NCI-H2227 (cell line): ENCODE results near the gene RALA.
"Not testable (repeated sequence)": the region's sequence is repeated elsewhere in the genome, so short reads cannot be mapped to it uniquely, and the experiment has no call there.

Experiments
- DNase-seq: peaks from one replicate; lab custom pipeline; 2025; ENCODE audit not compliant: unreplicated experiment; lab: John Stamatoyannopoulos, UW

RALA gene

GRCh38 chr7:39681887-39682441 lies 58.6 kb downstream of the RALA start:
- DNase-seq, result no peak

- DNase-seq, result no peak
Observed at GRCh38 chr7:39683216-39683845, 60.0 kb downstream of the RALA start.

- DNase-seq, result no peak
Observed at GRCh38 chr7:39686261-39686924, 63.0 kb downstream of the RALA start.

GRCh38 chr7:39688611-39689480 lies 65.5 kb downstream of the RALA start:
- no peak for DNase-seq

- no peak for DNase-seq
Observed at GRCh38 chr7:39691821-39692220, 68.4 kb downstream of the RALA start.

GRCh38 chr7:39693086-39693485 lies 69.7 kb downstream of the RALA start:
- not testable (repeated sequence) for DNase-seq

GRCh38 chr7:39693812-39694211 lies 70.4 kb downstream of the RALA start:
- no peak for DNase-seq

- no peak for DNase-seq
Observed at GRCh38 chr7:39695852-39696586, 72.6 kb downstream of the RALA start.

- DNase-seq, result no peak
Observed at GRCh38 chr7:39696631-39697030, 73.3 kb downstream of the RALA start.

- no peak for DNase-seq
Observed at GRCh38 chr7:39697483-39697882, 74.1 kb downstream of the RALA start.

GRCh38 chr7:39700165-39700564 lies 76.8 kb downstream of the RALA start:
- no peak for DNase-seq

GRCh38 chr7:39700932-39701331 lies 77.6 kb downstream of the RALA start:
- no peak for DNase-seq

GRCh38 chr7:39702133-39702532 lies 78.8 kb downstream of the RALA start:
- no peak for DNase-seq

- peak; percentile 2 for DNase-seq
Observed at GRCh38 chr7:39703144-39703543, 79.8 kb downstream of the RALA start.

- DNase-seq, result no peak
Observed at GRCh38 chr7:39709029-39709428, 85.7 kb downstream of the RALA start.

- DNase-seq, result peak; percentile 42
Observed at GRCh38 chr7:39709768-39710311, 86.5 kb downstream of the RALA start.

- no peak for DNase-seq
Observed at GRCh38 chr7:39712751-39713150, 89.4 kb downstream of the RALA start.

- DNase-seq, result no peak
Observed at GRCh38 chr7:39714447-39715091, 91.2 kb downstream of the RALA start.

- no peak for DNase-seq
Observed at GRCh38 chr7:39720586-39720985, 97.2 kb downstream of the RALA start.

- no peak for DNase-seq
Observed at GRCh38 chr7:39721345-39721744, 98.0 kb downstream of the RALA start.
